DMS53 treated with DMSO at 0.1 percent for 48 hours (cell line): ENCODE data around the gene SMARCD2.
"Not testable (repeated sequence)": the region's sequence is repeated elsewhere in the genome, so short reads cannot be mapped to it uniquely, and the experiment has no call there.

Experiments used
- DNase-seq: peaks from one replicate; lab custom pipeline; 2025; ENCODE audit not compliant: unreplicated experiment; lab: John Stamatoyannopoulos, UW

SMARCD2 gene

GRCh38 chr17:63853260-63853659 is 10.8 kb upstream of the SMARCD2 start:
- no peak for DNase-seq

- DNase-seq = no peak
Observed at GRCh38 chr17:63850401-63850800, 7.9 kb upstream of the SMARCD2 start.

GRCh38 chr17:63848834-63849689 is 6.6 kb upstream of the SMARCD2 start:
- DNase-seq = peak; percentile 59

GRCh38 chr17:63847525-63848249 is 5.2 kb upstream of the SMARCD2 start:
- DNase-seq = no peak

GRCh38 chr17:63845509-63845908 is 3.0 kb upstream of the SMARCD2 start:
- no peak for DNase-seq

DNA sequence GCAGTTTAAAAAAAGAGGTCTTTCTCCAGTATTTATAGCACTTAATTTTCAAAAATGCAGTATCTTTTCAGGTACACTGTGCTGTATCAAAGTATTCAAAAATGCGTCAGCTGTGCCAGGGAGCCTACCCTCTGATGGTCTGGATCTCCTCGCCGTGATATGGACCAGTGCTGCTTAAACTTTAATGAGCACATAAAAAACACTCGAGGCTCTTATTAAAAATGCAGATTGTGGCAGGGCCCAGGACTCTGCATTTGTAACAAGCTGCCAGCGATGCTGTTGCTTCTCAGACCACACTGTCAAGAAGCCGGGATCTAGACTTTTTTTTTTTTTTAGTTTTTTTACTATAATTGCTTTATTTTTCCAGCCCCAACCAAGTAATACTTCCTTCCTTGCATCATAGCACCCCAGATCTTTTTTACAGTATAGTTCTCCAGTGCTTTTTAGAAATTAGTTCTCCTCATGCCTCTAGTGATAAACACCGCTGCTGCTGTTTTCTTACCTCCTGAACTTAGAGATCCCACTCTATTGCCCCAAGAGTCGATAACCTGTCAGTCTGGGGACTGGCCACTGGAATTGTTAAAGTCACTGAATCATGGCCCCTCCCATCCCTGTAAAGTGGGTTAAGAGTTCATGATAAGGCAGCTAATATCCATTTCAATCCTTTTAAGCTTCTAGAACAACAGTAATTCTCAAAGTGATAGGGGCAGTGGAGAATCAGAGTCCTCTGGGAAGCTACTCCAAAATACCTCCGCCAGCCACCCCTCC is 1.6 kb upstream of the SMARCD2 start:
- DNase-seq = no peak

DNA sequence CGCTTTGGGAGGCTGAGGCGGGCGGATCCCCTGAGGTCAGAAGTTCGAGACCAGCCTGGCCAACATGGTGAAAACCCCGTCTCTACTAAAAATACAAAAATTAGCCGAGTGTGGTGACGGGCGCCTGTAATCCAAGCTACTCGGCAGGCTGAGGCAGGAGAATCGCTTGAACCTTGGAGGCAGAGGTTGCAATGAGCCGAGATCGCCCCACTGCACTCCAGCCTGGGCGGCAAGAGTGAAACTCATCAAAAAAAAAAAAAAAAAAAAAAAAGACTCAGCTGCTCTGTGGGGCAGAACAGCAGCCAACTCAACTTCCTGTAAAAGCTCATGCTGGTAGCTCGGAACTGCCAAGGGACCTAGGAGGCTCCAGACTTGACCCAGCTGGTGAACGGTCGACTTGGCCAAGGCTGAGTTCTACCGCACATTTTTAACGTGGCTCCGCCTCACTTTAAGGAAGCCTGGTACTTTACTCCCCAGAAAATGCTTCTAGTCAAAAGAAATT is 953 bp upstream of the SMARCD2 start:
- not testable (repeated sequence) for DNase-seq

GRCh38 chr17:63842173-63842539 is 329 bp downstream of the SMARCD2 start:
- no peak for DNase-seq

- no peak for DNase-seq
Observed at GRCh38 chr17:63841350-63842172, 924 bp downstream of the SMARCD2 start.

DNA sequence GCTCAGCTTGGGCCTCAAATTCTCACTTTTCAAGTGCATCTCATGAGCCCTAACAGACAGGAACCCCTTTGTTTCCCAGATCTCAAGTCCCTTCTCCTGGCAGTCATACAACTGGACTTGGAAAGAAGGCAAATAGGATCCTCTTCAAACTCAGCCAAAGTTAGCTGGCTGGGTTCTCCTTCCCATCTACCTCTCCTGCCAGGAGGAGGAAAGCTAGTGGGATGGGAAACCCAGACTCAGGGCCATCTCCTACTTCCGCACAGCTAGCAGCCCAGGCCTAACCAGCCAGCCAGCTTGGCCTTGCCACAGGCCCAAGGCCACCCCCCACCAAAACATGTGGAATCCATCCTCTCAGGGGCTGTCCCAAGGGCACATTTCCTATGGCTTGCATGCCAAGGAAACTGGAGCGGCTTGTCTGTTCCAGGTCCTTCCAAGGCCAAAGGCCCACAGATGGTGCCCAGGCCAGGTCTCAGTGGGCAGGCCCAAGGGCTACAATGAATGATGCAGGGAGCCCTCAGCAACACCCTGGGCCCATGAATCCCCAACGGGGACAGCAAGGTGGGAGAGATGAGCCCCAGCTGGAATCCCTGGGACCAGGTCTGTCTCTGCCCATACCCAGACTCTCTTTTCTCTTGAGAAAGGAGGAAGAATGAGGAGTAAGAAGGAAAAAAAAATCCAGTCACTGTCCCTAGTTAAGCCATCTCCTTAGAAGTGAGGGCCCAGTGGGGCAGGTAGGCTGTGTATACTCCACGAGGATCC is 1.7 kb downstream of the SMARCD2 start:
- no peak for DNase-seq

GRCh38 chr17:63838631-63839171 is 3.8 kb downstream of the SMARCD2 start:
- DNase-seq = no peak

- DNase-seq = no peak
Observed at GRCh38 chr17:63837962-63838600, 4.4 kb downstream of the SMARCD2 start.

DNA sequence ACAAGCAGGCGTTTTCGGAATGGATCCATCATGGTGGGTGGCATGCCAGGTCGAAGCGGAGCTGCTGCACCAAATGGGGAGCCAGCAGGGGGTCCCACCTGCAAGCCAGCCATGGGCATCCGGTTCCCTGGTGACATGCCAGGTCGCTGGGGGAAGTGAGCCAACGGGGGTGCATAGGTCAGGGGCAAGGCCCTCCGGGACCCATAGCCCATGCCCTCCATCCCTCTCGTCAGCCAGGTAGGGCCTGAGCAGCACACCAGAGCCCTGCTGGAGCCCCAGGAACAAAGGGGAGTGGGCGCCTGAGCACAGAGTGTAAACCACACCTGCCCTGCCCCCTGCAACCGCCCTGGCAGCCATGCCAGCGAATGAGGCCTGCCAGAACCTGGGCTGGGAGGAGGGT is 5.0 kb downstream of the SMARCD2 start:
- DNase-seq = no peak

DNA sequence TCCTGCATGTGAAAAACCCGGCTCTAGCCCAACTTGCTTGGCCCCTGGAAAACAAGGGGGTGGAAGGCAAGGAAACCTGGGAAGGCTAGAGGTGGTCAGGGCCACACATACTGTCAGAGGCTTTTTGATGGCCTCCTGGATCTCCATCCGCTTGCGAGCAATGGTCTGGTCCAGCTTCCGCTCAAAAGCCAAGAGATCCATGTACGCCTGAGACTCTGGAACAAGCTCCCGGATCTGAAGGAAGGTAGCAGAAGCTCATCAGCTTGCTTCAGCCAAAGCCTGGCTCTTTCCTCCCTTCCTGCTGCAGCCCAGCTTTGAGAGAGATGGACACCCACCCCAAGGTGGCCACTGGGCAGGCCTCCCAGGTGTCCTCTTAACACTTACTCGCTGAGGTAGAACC is 5.7 kb downstream of the SMARCD2 start:
- DNase-seq = no peak

DNA sequence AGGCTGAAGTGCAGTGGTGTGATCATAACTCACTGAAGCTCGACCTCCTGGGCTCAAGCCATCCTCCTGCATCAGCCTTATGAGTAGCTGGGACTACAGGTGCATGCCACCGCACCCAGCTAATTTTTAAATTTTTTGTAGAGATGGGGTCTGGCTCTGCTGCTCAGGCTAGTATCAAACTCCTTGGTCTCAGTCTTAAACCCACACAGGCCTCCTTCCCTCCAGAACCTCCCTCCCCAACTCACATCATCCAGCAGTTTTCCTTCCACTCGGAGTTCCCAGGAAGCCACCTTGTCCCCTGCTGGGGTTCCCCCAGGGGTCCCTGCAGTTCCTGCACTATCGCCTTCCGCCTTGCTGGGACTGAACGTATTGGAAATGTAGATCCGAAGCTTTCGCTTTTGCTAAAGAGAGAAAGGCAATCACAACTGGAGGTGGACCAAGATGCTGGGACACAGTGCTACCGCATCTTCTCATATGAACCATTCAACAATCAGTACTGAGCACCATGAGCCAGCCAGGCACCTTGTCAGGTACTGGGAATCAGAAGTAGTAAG is 7.2 kb downstream of the SMARCD2 start:
- DNase-seq = no peak

DNA sequence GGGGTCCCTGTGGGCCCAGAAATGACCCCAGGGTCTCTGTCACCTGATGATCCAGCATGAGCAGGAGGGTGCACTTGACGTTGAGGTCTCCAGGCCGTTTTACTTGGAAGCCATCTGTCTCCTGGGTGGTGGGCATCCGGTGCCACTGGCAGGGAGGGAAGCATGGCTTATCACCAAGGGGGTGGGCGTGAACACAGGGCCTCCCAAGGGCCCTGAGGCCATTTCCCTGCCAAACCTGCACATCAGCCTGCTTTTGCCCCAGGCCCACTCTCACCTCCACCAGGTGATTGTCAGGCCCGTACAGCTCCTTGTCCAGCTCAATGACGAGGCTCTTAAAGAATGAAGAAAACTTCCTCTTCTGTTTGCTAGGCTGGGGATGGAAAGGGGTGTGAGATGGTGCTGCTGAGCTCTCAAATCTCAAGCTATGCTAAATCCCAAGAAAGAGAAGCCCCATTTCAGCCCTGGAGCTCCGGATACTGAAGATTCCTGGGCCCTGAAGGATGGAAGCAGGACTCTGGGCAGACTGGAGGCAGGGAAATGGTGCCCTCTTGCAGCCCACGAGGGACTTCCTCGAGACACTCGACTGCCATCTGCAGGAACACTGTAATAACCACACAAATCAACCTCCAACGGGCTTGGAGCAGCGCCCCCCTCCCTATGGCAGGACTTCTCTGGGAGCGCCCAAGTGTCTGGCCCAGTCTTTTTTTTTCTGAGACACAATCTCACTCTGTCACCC is 7.9 kb downstream of the SMARCD2 start:
- peak; percentile 34 for DNase-seq

DNA sequence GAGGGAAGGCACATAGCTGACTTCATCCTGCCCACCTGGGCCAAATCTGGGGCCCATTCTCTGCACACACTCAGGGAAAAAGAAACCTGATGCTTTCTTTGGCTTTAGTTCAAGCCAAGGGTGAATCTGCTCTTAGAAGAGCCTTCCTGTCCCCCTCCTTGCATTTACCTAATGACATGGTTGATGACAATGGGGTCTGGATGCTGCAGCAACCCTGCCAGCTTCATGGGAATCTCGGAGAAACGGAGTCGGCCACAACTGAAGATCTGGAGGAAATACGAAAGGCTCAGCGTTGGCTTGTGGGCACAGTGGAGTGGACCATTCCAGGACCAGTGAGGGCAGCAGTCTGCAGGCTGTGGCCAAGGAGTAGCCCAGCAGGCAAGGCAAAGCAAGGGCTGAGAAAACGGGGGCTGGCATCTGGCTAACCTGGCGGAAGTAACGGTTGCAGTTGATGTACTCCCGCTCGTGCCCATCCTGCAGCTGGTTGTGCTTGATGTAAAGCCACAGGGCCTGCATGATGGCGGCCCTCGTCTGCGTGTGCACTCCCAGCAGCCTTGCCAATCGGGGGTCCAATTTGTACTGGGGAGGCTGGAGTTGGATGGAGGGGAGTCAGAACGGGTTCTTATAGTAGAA is 8.6 kb downstream of the SMARCD2 start:
- no peak for DNase-seq
